ENCODE data around the gene SCN8A. TPM values are rescaled to one million over a fixed set of nuclear protein-coding genes. Genes with fewer than 3 reads are reported as not detected.
"Not testable (repeated sequence)": the region's sequence is repeated elsewhere in the genome, so short reads cannot be mapped to it uniquely, and the experiment has no call there.

Gene SCN8A
- 1 to 10 TPM in 2 of 3 donors, under 1 TPM in 1; 0.32 to 5.0 (median 1.6) TPM for total RNA-seq

GRCh38 chr12:51591016-51591901 is at the start of gene SCN8A:
SCN8A (plus strand) TSS chr12:51591233; CDS start chr12:51662818, 71,585 bp downstream.
- Histone ChIP-seq H3K27me3 (no peaks in the 10 kb centered on the region), H3K4me3 (peak within 1 kb of the TSS; percentile 44 to 81 (median 65)), H3K9me3 (no peaks in the 10 kb centered on the region), H3K36me3 (no peaks in the 10 kb centered on the region), H3K4me1 (no peaks in the 10 kb centered on the region), H3K27ac (no peak within 1 kb of the TSS)
- no peak for TF ChIP-seq POLR2AphosphoS5 (IDR thresholded peaks at IDR 0.05)
- no peak for TF ChIP-seq CTCF (IDR thresholded peaks at IDR 0.05)
- no peak for TF ChIP-seq POLR2A (IDR thresholded peaks at IDR 0.05)
- intact Hi-C loops (cut with DNase I; ENCODE audit: low total_unique reads), result no loop called here
- DNase-seq (ENCODE audit: low spot score in 2 of 2), result no peak

DNA sequence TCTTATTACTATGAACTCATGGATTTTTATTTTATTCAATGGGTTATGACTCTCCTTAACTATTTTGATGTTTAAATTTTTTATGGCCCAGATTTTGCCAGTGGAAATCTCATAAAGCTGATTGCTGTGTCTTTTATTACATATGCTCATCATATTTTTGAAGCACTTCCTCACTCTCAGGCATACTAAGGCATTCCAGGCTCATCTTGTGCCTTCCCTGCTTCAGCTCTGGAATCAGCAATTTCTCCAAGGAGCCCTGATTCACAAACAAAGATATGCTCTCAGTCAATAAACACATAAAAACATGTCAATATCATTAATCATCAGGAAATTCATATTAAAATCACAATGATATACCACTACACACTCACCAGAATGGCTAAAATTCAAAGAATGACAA is 44.9 kb upstream of the SCN8A start:
- no peak overlapping the region for H3K27ac ChIP-seq
- intact Hi-C loops (cut with DNase I; ENCODE audit: low total_unique reads), result no loop called here
- no peaks in the 10 kb centered on the region for H3K9me3 ChIP-seq
- TF ChIP-seq POLR2AphosphoS5 (IDR thresholded peaks at IDR 0.05) (no peak), POLR2A (IDR thresholded peaks at IDR 0.05) (no peak), CTCF (IDR thresholded peaks at IDR 0.05) (no peak)
- H3K4me3 ChIP-seq, result no peak overlapping the region
- DNase-seq (ENCODE audit: low spot score in 2 of 2), result no peak
- no peaks in the 10 kb centered on the region for H3K27me3 ChIP-seq
- H3K4me1 ChIP-seq, result no peaks in the 10 kb centered on the region
- no peaks in the 10 kb centered on the region for H3K36me3 ChIP-seq

- no peak overlapping the region for H3K4me3 ChIP-seq
- intact Hi-C loops (cut with DNase I; ENCODE audit: low total_unique reads), result no loop called here
- H3K4me1 ChIP-seq, result no peaks in the 10 kb centered on the region
- no peaks in the 10 kb centered on the region for H3K27me3 ChIP-seq
- DNase-seq (ENCODE audit: low spot score in 2 of 2), result no peak
- TF ChIP-seq POLR2A (IDR thresholded peaks at IDR 0.05), result no peak
- TF ChIP-seq POLR2AphosphoS5 (IDR thresholded peaks at IDR 0.05), result no peak
- TF ChIP-seq CTCF (IDR thresholded peaks at IDR 0.05), result no peak
- H3K9me3 ChIP-seq, result no peaks in the 10 kb centered on the region
- no peak overlapping the region for H3K27ac ChIP-seq
- H3K36me3 ChIP-seq, result no peaks in the 10 kb centered on the region
Measured at GRCh38 chr12:51547606-51548005, 43.4 kb upstream of the SCN8A start.

DNA sequence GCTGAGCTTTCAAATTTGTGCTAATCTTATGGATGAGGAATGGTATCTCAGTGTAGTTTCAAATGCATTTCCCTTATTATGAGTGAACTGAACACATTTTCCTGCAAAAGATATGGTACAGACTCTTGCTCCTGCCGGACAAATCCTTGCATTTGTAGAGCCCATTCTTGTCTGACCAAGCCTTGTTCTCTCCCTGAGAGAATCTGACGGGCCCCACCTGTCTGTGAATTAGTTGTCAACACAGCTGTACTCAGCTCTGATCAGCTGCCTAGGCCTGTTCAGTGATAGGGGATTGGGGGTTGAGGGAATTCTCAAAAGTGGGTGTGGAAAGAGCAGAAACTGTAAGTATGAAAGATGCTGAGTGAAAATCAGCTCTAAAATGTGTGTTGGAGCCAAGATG is 42.8 kb upstream of the SCN8A start:
- H3K4me3 ChIP-seq, result no peak overlapping the region
- TF ChIP-seq CTCF (IDR thresholded peaks at IDR 0.05), result no peak
- TF ChIP-seq POLR2AphosphoS5 (IDR thresholded peaks at IDR 0.05), result no peak
- TF ChIP-seq POLR2A (IDR thresholded peaks at IDR 0.05), result no peak
- no peaks in the 10 kb centered on the region for H3K36me3 ChIP-seq
- no peak for DNase-seq (ENCODE audit: low spot score in 2 of 2)
- no peaks in the 10 kb centered on the region for H3K27me3 ChIP-seq
- H3K4me1 ChIP-seq, result no peaks in the 10 kb centered on the region
- intact Hi-C loops (cut with DNase I; ENCODE audit: low total_unique reads), result no loop called here
- H3K9me3 ChIP-seq, result no peaks in the 10 kb centered on the region
- no peak overlapping the region for H3K27ac ChIP-seq

GRCh38 chr12:51549637-51550036 is 41.4 kb upstream of the SCN8A start:
- no peak for TF ChIP-seq POLR2A (IDR thresholded peaks at IDR 0.05)
- no peak for TF ChIP-seq POLR2AphosphoS5 (IDR thresholded peaks at IDR 0.05)
- TF ChIP-seq CTCF (IDR thresholded peaks at IDR 0.05), result no peak
- no peak overlapping the region for H3K27ac ChIP-seq
- H3K36me3 ChIP-seq, result no peaks in the 10 kb centered on the region
- no peak for DNase-seq (ENCODE audit: low spot score in 2 of 2)
- H3K4me1 ChIP-seq, result no peaks in the 10 kb centered on the region
- H3K9me3 ChIP-seq, result peaks cover 0 to 5% of the 10 kb centered on the region in 2 donors
- intact Hi-C loops (cut with DNase I; ENCODE audit: low total_unique reads), result no loop called here
- no peaks in the 10 kb centered on the region for H3K27me3 ChIP-seq
- H3K4me3 ChIP-seq, result no peak overlapping the region

GRCh38 chr12:51568271-51569032 is 22.6 kb upstream of the SCN8A start:
- H3K27me3 ChIP-seq; H3K4me1 ChIP-seq; H3K9me3 ChIP-seq; H3K4me3 ChIP-seq; H3K36me3 ChIP-seq; DNase-seq (ENCODE audit: low spot score in 2 of 2); intact Hi-C loops (cut with DNase I; ENCODE audit: low total_unique reads); H3K27ac ChIP-seq: not testable (repeated sequence)

Data from breast epithelium (tissue), 4 donors.